ENCODE results near the gene PSORS1C2. TPM values are rescaled to one million over a fixed set of nuclear protein-coding genes. Genes with fewer than 3 reads are reported as not detected.
"Not testable (repeated sequence)": the region's sequence is repeated elsewhere in the genome, so short reads cannot be mapped to it uniquely, and the experiment has no call there.

The PSORS1C2 gene
- not detected in 3 replicates for total RNA-seq
- long read RNA-seq, result 0 reads

GRCh38 chr6:31138982-31139381, at the start of gene PSORS1C2:
Gene PSORS1C2 (minus strand): TSS chr6:31139066. CDS start chr6:31139026, 40 bp downstream.
- no peak for DNase-seq (ENCODE audit: low spot score)
- H3K27me3 Mint-ChIP-seq (ENCODE audit: low read depth), result no peaks in the 10 kb centered on the region
- no peaks in the 10 kb centered on the region for H3K9me3 Mint-ChIP-seq (ENCODE audit: low read depth)
- H3K36me3 Mint-ChIP-seq (ENCODE audit: low read depth), result peaks cover 2% of the 10 kb centered on the region
- no peak for TF ChIP-seq CTCF (IDR thresholded peaks at IDR 0.05)
- H3K4me1 Mint-ChIP-seq (ENCODE audit: low read depth), result peaks cover 34% of the 10 kb centered on the region
- no peak within 1 kb of the TSS for H3K4me3 Mint-ChIP-seq (ENCODE audit: unreplicated experiment)
- no peak within 1 kb of the TSS for H3K27ac Mint-ChIP-seq (ENCODE audit: unreplicated experiment)

GRCh38 chr6:31187780-31188194, 48.9 kb upstream of the PSORS1C2 start:
- H3K36me3 Mint-ChIP-seq (ENCODE audit: low read depth), result no peaks in the 10 kb centered on the region
- no peaks in the 10 kb centered on the region for H3K4me1 Mint-ChIP-seq (ENCODE audit: low read depth)
- no peaks in the 10 kb centered on the region for H3K9me3 Mint-ChIP-seq (ENCODE audit: low read depth)
- DNase-seq (ENCODE audit: low spot score), result no peak
- TF ChIP-seq CTCF (IDR thresholded peaks at IDR 0.05), result no peak
- no peak overlapping the region for H3K4me3 Mint-ChIP-seq (ENCODE audit: unreplicated experiment)
- H3K27ac Mint-ChIP-seq (ENCODE audit: unreplicated experiment), result no peak overlapping the region
- H3K27me3 Mint-ChIP-seq (ENCODE audit: low read depth), result no peaks in the 10 kb centered on the region

GRCh38 chr6:31186052-31186734, 47.3 kb upstream of the PSORS1C2 start:
- no peak for DNase-seq (ENCODE audit: low spot score)
- no peaks in the 10 kb centered on the region for H3K27me3 Mint-ChIP-seq (ENCODE audit: low read depth)
- no peaks in the 10 kb centered on the region for H3K4me1 Mint-ChIP-seq (ENCODE audit: low read depth)
- H3K4me3 Mint-ChIP-seq (ENCODE audit: unreplicated experiment), result peak overlapping the region; percentile 68
- peak overlapping the region; percentile 93 for H3K27ac Mint-ChIP-seq (ENCODE audit: unreplicated experiment)
- no peaks in the 10 kb centered on the region for H3K9me3 Mint-ChIP-seq (ENCODE audit: low read depth)
- no peak for TF ChIP-seq CTCF (IDR thresholded peaks at IDR 0.05)
- no peaks in the 10 kb centered on the region for H3K36me3 Mint-ChIP-seq (ENCODE audit: low read depth)

GRCh38 chr6:31185695-31186051, 46.8 kb upstream of the PSORS1C2 start:
- Mint-ChIP-seq H3K4me3 (ENCODE audit: unreplicated experiment) (peak overlapping the region; percentile 68), H3K27ac (ENCODE audit: unreplicated experiment) (peak overlapping the region; percentile 93)
- not testable (repeated sequence) for H3K4me1 Mint-ChIP-seq (ENCODE audit: low read depth); DNase-seq (ENCODE audit: low spot score); H3K27me3 Mint-ChIP-seq (ENCODE audit: low read depth); H3K9me3 Mint-ChIP-seq (ENCODE audit: low read depth); H3K36me3 Mint-ChIP-seq (ENCODE audit: low read depth)

GRCh38 chr6:31183859-31184258, 45.0 kb upstream of the PSORS1C2 start:
- not testable (repeated sequence) for H3K4me1 Mint-ChIP-seq (ENCODE audit: low read depth); H3K9me3 Mint-ChIP-seq (ENCODE audit: low read depth); DNase-seq (ENCODE audit: low spot score); H3K27ac Mint-ChIP-seq (ENCODE audit: unreplicated experiment); H3K36me3 Mint-ChIP-seq (ENCODE audit: low read depth); H3K27me3 Mint-ChIP-seq (ENCODE audit: low read depth)
- peak overlapping the region; percentile 26 for H3K4me3 Mint-ChIP-seq (ENCODE audit: unreplicated experiment)

GRCh38 chr6:31183287-31183686, 44.4 kb upstream of the PSORS1C2 start:
- DNase-seq (ENCODE audit: low spot score); H3K4me1 Mint-ChIP-seq (ENCODE audit: low read depth); H3K4me3 Mint-ChIP-seq (ENCODE audit: unreplicated experiment); H3K27ac Mint-ChIP-seq (ENCODE audit: unreplicated experiment); H3K36me3 Mint-ChIP-seq (ENCODE audit: low read depth); H3K27me3 Mint-ChIP-seq (ENCODE audit: low read depth); H3K9me3 Mint-ChIP-seq (ENCODE audit: low read depth): not testable (repeated sequence)

- Mint-ChIP-seq H3K4me1 (ENCODE audit: low read depth) (peaks cover 14% of the 10 kb centered on the region), H3K4me3 (ENCODE audit: unreplicated experiment) (no peak overlapping the region), H3K27me3 (ENCODE audit: low read depth) (no peaks in the 10 kb centered on the region), H3K9me3 (ENCODE audit: low read depth) (no peaks in the 10 kb centered on the region), H3K27ac (ENCODE audit: unreplicated experiment) (no peak overlapping the region), H3K36me3 (ENCODE audit: low read depth) (no peaks in the 10 kb centered on the region)
- DNase-seq (ENCODE audit: low spot score), result no peak
- TF ChIP-seq CTCF (IDR thresholded peaks at IDR 0.05), result no peak
Measured at GRCh38 chr6:31180500-31180899, 41.6 kb upstream of the PSORS1C2 start.
